Endothelial cell of umbilical vein (primary cell): ENCODE measurements around the gene EYS.

Source experiments
- MYC ChIP-seq: IDR thresholded peaks from one replicate; pipeline ENCODE4 v1.6.1; 2011; ENCODE audit warnings: mild to moderate bottlenecking, low read depth, low read length
- POLR2A ChIP-seq: IDR thresholded peaks from 2 replicates; pipeline ENCODE4 v1.6.1; 2012; ENCODE audit warnings: low read depth, mild to moderate bottlenecking, control low read depth, low read length
- POLR2AphosphoS5 ChIP-seq: IDR thresholded peaks from 2 replicates; pipeline ENCODE4 v1.6.1; 2012; ENCODE audit warnings: low read depth, mild to moderate bottlenecking, control low read depth, low read length, moderate library complexity; ENCODE audit not compliant: insufficient read depth
- TF ChIP-seq, protein P1 (sequence below), 2 donors: IDR thresholded peaks; 1 replicate in 1 of 2; 2 replicates in 1 of 2; pipeline ENCODE4 v1.5.1; 2011; ENCODE audit warnings: low read length in 2 of 2, mild to moderate bottlenecking in 2 of 2, moderate library complexity in 2 of 2, control low read depth in 1 of 2, inconsistent platforms in 1 of 2, low read depth in 1 of 2; ENCODE audit not compliant: insufficient read depth in 1 of 2; ENCODE audit errors: extremely low read depth in 1 of 2
- TF ChIP-seq, protein P2 (sequence below): IDR thresholded peaks from 2 replicates; pipeline ENCODE4 v1.6.1; 2011; ENCODE audit not compliant: insufficient read depth, insufficient read length

DNA sequence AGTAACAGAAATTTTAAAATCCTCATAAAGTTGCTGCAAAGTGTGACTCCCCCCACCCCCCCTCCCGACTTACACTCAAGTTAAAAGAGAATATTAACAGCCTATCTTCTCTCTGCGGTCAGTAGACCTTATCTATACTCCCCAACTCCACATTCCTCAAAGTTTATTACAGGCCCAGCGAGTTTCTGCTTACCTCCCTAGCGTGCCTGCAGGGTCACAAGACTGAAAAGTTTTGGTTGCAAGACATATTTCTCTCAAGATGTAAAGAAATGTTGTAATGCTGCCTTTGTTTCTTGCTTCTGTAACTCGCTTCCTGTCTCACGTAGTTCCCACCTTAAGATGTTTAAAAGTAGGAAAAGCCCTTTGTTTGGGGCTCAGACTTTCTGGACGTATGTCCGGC lies 1371.8 kb downstream of the EYS start:
- TF ChIP-seq POLR2A (no peak), MYC (no peak), POLR2AphosphoS5 (no peak)
- TF ChIP-seq, protein P1, sequence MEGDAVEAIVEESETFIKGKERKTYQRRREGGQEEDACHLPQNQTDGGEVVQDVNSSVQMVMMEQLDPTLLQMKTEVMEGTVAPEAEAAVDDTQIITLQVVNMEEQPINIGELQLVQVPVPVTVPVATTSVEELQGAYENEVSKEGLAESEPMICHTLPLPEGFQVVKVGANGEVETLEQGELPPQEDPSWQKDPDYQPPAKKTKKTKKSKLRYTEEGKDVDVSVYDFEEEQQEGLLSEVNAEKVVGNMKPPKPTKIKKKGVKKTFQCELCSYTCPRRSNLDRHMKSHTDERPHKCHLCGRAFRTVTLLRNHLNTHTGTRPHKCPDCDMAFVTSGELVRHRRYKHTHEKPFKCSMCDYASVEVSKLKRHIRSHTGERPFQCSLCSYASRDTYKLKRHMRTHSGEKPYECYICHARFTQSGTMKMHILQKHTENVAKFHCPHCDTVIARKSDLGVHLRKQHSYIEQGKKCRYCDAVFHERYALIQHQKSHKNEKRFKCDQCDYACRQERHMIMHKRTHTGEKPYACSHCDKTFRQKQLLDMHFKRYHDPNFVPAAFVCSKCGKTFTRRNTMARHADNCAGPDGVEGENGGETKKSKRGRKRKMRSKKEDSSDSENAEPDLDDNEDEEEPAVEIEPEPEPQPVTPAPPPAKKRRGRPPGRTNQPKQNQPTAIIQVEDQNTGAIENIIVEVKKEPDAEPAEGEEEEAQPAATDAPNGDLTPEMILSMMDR (IDR thresholded peaks at IDR 0.05; ENCODE audit: extremely low read depth in 1 of 2, insufficient read depth in 1 of 2, low read depth in 1 of 2, low read length in 2 of 2) = no peak
- TF ChIP-seq, protein P2, sequence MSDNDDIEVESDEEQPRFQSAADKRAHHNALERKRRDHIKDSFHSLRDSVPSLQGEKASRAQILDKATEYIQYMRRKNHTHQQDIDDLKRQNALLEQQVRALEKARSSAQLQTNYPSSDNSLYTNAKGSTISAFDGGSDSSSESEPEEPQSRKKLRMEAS = no peak
